Measurements from ENCODE around the gene PRELP. TPM values are rescaled to one million over a fixed set of nuclear protein-coding genes. Genes with fewer than 3 reads are reported as not detected.

Gene PRELP
- total RNA-seq, 4 donors from 2014 or later: 15.4 to 35.2 (median 23.3) TPM

GRCh38 chr1:203534526-203534925 lies 58.9 kb downstream of the PRELP start:
- intact Hi-C loops (cut with DNase I; ENCODE audit: low total_unique reads) (no loop called here), in situ Hi-C loops (cut with MboI; ENCODE audit: low pct_ligation_motif_present in 1 of 4, low pct_unique_long_range_greater_than_20kb in 1 of 4, low sequenced_read_pairs in 3 of 4) (no loop called here)
- WGBS, 2 donors (ENCODE audit: low coverage in 1 of 2): 33 to 65% methylated on average over 1 to 3 of the region's 3 CpGs
- peaks cover 0 to 9% (median 6%) of the 10 kb centered on the region in 4 donors for H3K4me1 ChIP-seq
- H3K27me3 ChIP-seq: no peaks in the 10 kb centered on the region
- TF ChIP-seq CTCF (IDR thresholded peaks at IDR 0.05) (no peak), EP300 (IDR thresholded peaks at IDR 0.05; ENCODE audit: low read depth) (peak; percentile 84), POLR2AphosphoS5 (IDR thresholded peaks at IDR 0.05) (peak; percentile 81 to 96 (median 92)), POLR2A (IDR thresholded peaks at IDR 0.05) (no peak)
- DNase-seq: peak; percentile 66
- H3K4me3 ChIP-seq: no peak overlapping the region
- H3K9me3 ChIP-seq: no peaks in the 10 kb centered on the region
- H3K36me3 ChIP-seq: no peaks in the 10 kb centered on the region
- peak overlapping the region; percentile 58 to 86 (median 77) for H3K27ac ChIP-seq

- Histone ChIP-seq H3K4me1 (peaks cover 0 to 9% (median 4%) of the 10 kb centered on the region in 4 donors), H3K4me3 (no peak overlapping the region), H3K27me3 (no peaks in the 10 kb centered on the region), H3K9me3 (no peaks in the 10 kb centered on the region), H3K36me3 (no peaks in the 10 kb centered on the region), H3K27ac (peak overlapping the region; percentile 4 to 86 (median 77))
- intact Hi-C loops (cut with DNase I; ENCODE audit: low total_unique reads): no loop called here
- TF ChIP-seq CTCF (IDR thresholded peaks at IDR 0.05) (no peak), EP300 (IDR thresholded peaks at IDR 0.05; ENCODE audit: low read depth) (no peak), POLR2A (IDR thresholded peaks at IDR 0.05) (no peak), POLR2AphosphoS5 (IDR thresholded peaks at IDR 0.05) (no peak)
- DNase-seq: no peak
- in situ Hi-C loops (cut with MboI; ENCODE audit: low pct_ligation_motif_present in 1 of 4, low pct_unique_long_range_greater_than_20kb in 1 of 4, low sequenced_read_pairs in 3 of 4): no loop called here
- 63 to 77% methylated on average over 1 to 2 of the region's 2 CpGs for WGBS, 2 donors (ENCODE audit: low coverage in 1 of 2)
These were observed 61.0 kb downstream of the PRELP start for GRCh38 chr1:203536575-203536974.

- TF ChIP-seq POLR2AphosphoS5 (IDR thresholded peaks at IDR 0.05): no peak
- TF ChIP-seq EP300 (IDR thresholded peaks at IDR 0.05; ENCODE audit: low read depth): no peak
- no peak for TF ChIP-seq CTCF (IDR thresholded peaks at IDR 0.05)
- TF ChIP-seq POLR2A (IDR thresholded peaks at IDR 0.05): no peak
- Histone ChIP-seq H3K27me3 (no peaks in the 10 kb centered on the region), H3K4me3 (no peak overlapping the region), H3K4me1 (peaks cover 0 to 9% (median 4%) of the 10 kb centered on the region in 4 donors), H3K9me3 (no peaks in the 10 kb centered on the region), H3K27ac (peak overlapping the region; percentile 18 to 86 (median 77)), H3K36me3 (no peaks in the 10 kb centered on the region)
- WGBS, 2 donors (ENCODE audit: low coverage in 1 of 2): 63 to 70% methylated on average over 3 of the region's 3 CpGs
- intact Hi-C loops (cut with DNase I; ENCODE audit: low total_unique reads): no loop called here
- in situ Hi-C loops (cut with MboI; ENCODE audit: low pct_ligation_motif_present in 1 of 4, low pct_unique_long_range_greater_than_20kb in 1 of 4, low sequenced_read_pairs in 3 of 4): no loop called here
- DNase-seq: peak; percentile 23
These were observed 61.4 kb downstream of the PRELP start for GRCh38 chr1:203536980-203537455.

GRCh38 chr1:203537806-203538464 lies 62.3 kb downstream of the PRELP start:
- intact Hi-C loops (cut with DNase I; ENCODE audit: low total_unique reads) (no loop called here), in situ Hi-C loops (cut with MboI; ENCODE audit: low pct_ligation_motif_present in 1 of 4, low pct_unique_long_range_greater_than_20kb in 1 of 4, low sequenced_read_pairs in 3 of 4) (no loop called here)
- no peaks in the 10 kb centered on the region for H3K36me3 ChIP-seq
- DNase-seq: no peak
- H3K27me3 ChIP-seq: no peaks in the 10 kb centered on the region
- no peak overlapping the region for H3K4me3 ChIP-seq
- H3K4me1 ChIP-seq: peaks cover 0 to 9% (median 4%) of the 10 kb centered on the region in 4 donors
- H3K27ac ChIP-seq: peak overlapping the region; percentile 18 to 86 (median 77)
- WGBS, 2 donors (ENCODE audit: low coverage in 1 of 2): 46% methylated on average over 5 of the region's 5 CpGs; no CpG with 5 or more reads in 1 of the 2 donors
- H3K9me3 ChIP-seq: no peaks in the 10 kb centered on the region
- TF ChIP-seq CTCF (IDR thresholded peaks at IDR 0.05): no peak
- no peak for TF ChIP-seq EP300 (IDR thresholded peaks at IDR 0.05; ENCODE audit: low read depth)
- TF ChIP-seq POLR2AphosphoS5 (IDR thresholded peaks at IDR 0.05): no peak
- TF ChIP-seq POLR2A (IDR thresholded peaks at IDR 0.05): no peak

Data from transverse colon (tissue), 4 donors.